H4 (cell line): ENCODE measurements around the gene JCAD. TPM values are rescaled to one million over a fixed set of nuclear protein-coding genes. Genes with fewer than 3 reads are reported as not detected.
"Not testable (repeated sequence)": the region's sequence is repeated elsewhere in the genome, so short reads cannot be mapped to it uniquely, and the experiment has no call there.

Experiments used
- DNase-seq: peaks from one replicate; pipeline ENCODE4 v3.0.0-alpha.2; 2015; ENCODE audit warnings: low spot score
- total RNA-seq: library from RNA; depleted of rRNA; stranded (reverse); fragments of >200 nt; shearing (Covaris generic); gene quantifications from 2 replicates; pipeline ENCODE4 v1.2.3, GENCODE V29; 2014; rRNA removed

JCAD gene
- total RNA-seq = 4.1 and 5.2 TPM in 2 replicates

DNA sequence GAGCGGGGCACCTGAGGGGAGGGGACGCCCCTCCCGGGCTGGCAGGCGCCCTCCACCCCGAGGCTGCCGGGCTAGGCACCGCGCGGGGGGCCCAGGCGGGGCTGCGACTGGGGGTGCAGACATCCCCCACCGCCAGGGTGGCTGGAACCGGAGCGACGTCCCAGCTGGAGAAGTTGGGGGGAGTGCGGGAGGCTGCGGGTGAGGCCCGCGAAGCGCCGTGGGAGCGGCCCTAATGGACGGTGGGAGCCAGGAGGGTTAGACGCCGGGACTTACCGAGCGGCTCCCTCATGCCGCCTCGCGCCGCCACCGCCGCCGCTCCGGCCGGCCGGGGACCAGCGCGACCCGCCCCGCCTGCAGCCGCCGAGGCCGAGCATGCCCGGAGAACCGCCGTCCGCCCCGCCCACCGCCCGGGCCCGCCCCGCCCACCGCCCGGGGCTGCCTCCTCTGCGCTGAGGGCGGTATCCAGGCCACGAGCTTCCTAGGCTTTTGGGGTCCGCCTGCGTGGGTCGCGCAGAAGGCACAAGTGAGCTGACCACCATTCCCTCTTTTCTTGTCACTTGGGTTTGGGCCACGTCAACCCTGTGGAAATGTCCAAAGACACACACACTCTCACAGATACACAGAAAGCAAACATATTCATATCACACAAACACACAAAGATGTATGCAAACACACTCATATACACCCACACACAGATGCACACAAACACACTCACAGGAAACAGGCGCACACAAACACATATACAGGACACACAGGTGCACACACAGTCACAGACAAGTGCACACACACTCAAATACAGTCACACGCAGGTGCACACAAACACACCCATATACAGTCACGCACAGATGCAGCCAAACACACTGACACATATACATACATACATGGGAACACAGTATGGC is at the start of gene JCAD:
JCAD (minus strand) TSS at position 378 of the 899 bp plus-strand sequence. CDS start 11,774 bp downstream, outside the sequence.
- no peak for DNase-seq

DNA sequence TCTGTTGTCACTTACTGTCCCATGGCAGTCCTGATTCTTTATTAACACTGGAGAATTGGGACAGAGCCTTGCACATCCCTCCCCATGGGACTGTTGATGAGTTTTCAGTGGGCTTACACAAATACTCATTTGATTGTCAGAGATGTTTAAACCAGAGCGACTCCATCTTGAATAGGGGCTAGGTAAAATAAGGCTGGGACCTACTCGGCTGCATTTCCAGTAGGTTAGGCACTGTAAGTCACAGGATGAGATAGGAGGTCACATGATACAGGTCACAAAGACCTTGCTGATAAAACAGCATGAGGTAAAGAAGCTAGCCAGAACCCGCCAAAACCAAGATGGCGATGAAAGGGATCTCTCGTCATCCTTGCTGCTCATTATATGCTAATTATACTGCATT is 47.6 kb upstream of the JCAD start:
- no peak for DNase-seq

GRCh38 chr10:30103595-30104320 is 44.4 kb upstream of the JCAD start:
- no peak for DNase-seq

DNA sequence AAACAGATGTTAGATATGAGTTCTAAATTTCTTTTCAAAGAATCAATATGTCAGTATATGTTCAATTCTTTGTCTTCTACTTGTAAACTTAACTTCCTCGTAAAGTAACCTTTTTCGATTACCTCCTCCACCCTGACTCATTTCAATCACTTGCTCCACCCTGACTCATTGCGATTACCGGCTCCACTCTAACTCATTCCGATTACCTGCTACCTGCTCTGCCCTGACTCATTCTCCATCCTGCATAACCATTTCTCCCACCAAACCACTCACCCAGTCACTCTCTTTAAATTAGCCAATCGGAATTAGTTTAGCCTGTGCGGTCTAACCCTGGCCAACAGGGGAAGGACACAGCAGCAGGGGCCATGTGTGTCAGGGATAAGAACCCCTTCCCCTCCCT is 40.3 kb upstream of the JCAD start:
- not testable (repeated sequence) for DNase-seq

DNA sequence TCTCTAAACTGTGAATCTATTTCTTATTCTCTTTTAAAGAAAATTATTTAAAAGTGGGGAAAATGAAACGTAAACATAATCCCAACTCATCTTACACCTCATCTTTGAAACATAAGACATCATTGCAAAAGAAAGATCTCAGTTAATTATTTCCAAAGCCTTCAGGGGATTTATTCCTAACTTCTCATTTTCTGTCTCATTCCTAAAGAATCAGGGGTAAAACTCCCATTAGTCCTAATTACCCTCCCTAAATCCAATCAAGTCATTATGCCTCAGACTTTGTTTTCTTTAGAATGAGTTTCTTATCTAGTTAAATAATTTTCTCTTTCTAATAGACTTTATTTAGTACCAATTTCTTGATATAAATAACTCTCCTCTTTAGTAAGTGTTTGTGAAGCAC is 39.7 kb upstream of the JCAD start:
- no peak for DNase-seq

- peak; percentile 51 for DNase-seq
Measured at GRCh38 chr10:30098629-30099028, 39.2 kb upstream of the JCAD start.

GRCh38 chr10:30096564-30096963 is 37.2 kb upstream of the JCAD start:
- no peak for DNase-seq

DNA sequence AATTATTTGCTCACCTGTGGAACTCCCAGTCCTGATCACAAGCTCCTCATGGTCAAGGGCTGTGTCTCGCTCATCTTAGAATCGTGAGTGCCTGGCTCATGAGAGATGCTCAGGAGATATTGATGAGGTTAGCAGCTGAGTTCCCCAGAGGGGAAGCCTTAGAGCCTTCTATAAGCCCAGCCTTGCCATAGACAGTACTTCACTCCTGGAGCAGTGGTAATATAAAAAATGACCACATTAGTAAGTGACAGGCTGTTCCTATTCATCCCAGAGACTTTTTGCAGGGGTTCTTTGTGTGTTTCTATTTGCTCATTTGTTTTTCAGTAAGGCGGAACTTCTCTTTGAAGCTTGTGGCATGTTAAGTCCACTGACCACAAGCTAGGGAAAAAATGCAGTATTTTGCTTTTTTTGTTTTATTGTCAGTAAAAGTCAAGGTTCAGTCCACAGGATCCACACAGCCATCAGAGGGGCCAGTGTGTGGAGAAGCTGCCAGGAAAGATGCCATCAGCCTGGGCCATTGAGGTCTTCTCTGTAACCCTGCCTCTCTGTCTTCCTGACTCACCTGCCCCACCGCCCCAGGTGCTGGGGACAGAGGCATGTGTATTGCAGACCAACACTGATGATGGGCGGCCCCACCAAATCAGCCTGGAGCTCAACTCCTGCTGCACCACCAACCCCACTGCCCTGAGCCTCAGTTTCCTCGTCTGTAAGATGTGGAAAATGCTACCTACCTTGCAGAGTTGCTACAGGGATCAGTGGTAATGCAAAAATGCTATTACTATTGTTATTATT is 36.4 kb upstream of the JCAD start:
- DNase-seq = no peak

GRCh38 chr10:30094601-30095000 is 35.2 kb upstream of the JCAD start:
- DNase-seq = no peak

- DNase-seq = no peak
Measured at GRCh38 chr10:30093303-30093950, 34.0 kb upstream of the JCAD start.

GRCh38 chr10:30092151-30092790 is 32.9 kb upstream of the JCAD start:
- DNase-seq = peak; percentile 21

DNA sequence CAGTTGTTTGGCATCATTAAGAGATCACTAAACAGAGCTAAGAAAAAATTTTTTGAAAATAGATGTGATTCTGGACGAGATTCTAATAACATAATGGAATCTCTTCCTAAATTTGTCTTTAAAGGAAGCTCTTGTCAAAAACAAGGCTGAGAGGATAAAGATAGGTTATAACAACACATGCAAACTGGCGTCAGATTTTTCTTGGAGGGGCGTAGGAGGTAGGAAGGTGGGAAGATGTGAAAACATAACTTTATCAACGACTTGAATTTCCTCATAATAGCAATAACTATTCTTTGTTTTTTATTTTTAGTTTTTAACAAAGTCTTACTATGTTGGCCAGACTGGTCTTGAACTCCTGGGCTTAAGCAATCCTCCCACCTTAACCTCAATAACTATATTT is 31.8 kb upstream of the JCAD start:
- no peak for DNase-seq

DNA sequence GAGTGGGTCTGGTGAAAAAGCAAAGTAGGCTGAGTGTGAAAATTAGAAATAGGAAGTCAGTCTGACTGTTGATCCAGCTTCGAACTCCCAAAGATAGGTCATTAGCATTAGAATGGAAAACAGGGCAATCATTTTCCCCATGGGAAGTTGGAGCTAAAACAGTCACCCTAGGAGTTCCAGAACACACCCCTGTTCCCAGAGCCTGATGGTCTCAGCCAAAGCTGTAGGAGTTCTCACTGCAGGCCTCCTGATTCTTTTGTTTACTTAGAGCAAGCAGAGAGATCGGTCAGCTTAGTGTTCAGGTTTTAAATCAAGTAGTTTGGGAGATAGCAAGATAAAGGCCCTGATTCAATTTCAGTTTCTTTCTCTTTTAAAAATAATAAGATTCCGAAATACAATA is 28.8 kb upstream of the JCAD start:
- no peak for DNase-seq

GRCh38 chr10:30083934-30084333 is 24.5 kb upstream of the JCAD start:
- DNase-seq = no peak

- DNase-seq = no peak
Measured at GRCh38 chr10:30081182-30081581, 21.8 kb upstream of the JCAD start.

GRCh38 chr10:30080161-30080560 is 20.8 kb upstream of the JCAD start:
- DNase-seq = no peak

DNA sequence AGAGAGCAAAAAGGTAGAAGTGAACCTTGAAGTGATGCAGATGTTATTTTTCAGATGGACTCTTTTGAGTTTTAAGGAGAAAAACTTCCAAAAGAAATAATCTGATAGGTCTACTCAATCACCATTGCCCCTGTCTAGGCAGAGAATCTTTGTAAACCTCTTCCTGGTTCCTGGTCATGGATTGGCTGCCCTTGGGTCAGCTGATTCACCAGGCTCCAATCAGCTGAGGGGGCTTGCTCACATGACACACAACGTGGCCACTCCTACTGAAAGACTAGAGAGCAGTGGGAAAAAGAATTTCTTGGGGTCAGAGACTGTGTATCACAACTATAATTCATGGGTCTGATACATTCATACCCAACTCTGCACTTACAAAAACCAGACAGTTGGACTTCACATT is 20.0 kb upstream of the JCAD start:
- no peak for DNase-seq

DNA sequence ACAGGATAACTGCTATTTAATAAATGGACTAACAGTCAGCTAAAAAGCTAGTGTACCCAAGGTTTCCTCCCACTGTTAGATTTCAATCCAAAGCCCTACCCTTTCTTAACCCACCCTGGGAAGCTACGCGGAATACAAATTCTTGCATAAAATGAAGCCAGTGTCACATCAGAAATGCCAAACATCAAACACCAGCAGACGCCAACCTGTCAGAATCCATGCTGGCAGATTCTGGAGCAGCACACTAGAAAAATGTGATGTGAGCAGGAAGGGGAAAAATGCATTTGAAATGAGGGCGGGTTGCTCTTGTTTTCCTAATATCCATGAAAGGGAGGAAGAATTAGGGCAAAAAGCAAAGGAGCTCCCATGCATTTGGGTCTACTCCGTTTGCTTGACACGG is 16.1 kb upstream of the JCAD start:
- no peak for DNase-seq

GRCh38 chr10:30074933-30075332 is 15.5 kb upstream of the JCAD start:
- DNase-seq = no peak

DNA sequence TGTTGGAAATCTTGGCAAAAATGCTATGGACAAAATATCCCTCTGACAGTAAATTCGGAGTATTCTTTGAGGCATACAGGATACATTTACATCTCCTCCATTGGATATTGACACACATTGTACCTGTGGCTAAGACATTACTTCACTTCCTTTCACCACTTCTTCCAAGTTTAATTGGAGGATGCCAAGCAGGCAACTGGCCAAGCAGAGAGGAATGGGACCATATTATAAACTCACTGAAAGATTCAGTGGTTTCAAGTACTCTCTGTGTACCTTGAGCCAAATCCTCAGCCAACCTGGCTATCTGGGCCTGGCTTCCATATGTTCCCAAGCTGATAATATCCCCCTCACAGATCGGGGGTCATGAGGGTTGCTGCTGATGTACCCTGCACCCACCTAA is 14.7 kb upstream of the JCAD start:
- no peak for DNase-seq

DNA sequence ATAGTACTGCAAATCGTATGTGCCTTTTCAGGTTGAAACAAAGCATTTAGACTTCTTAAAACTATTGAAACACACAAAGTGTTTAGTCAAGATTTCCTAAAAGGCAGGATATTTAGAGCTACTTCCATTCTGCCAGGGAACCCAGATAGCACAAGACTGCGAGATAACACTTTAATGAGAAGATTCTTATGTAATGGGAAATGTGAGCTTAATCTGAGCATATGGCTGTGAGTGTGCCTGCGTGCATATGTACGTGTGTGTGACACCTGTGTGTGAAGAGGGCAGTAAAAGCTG is 14.3 kb upstream of the JCAD start:
- DNase-seq = no peak
